Mammary microvascular endothelial cell (primary cell): Measurements from ENCODE around the gene NR5A1. TPM values are rescaled to one million over a fixed set of nuclear protein-coding genes. Genes with fewer than 3 reads are reported as not detected.

Source experiments
- total RNA-seq: library from RNA; depleted of rRNA; stranded (reverse); fragments of >200 nt; gene quantifications from 2 replicates; pipeline ENCODE4 v1.2.3, GENCODE V29; 2015

The NR5A1 gene
- not detected in 2 replicates for total RNA-seq

DNA sequence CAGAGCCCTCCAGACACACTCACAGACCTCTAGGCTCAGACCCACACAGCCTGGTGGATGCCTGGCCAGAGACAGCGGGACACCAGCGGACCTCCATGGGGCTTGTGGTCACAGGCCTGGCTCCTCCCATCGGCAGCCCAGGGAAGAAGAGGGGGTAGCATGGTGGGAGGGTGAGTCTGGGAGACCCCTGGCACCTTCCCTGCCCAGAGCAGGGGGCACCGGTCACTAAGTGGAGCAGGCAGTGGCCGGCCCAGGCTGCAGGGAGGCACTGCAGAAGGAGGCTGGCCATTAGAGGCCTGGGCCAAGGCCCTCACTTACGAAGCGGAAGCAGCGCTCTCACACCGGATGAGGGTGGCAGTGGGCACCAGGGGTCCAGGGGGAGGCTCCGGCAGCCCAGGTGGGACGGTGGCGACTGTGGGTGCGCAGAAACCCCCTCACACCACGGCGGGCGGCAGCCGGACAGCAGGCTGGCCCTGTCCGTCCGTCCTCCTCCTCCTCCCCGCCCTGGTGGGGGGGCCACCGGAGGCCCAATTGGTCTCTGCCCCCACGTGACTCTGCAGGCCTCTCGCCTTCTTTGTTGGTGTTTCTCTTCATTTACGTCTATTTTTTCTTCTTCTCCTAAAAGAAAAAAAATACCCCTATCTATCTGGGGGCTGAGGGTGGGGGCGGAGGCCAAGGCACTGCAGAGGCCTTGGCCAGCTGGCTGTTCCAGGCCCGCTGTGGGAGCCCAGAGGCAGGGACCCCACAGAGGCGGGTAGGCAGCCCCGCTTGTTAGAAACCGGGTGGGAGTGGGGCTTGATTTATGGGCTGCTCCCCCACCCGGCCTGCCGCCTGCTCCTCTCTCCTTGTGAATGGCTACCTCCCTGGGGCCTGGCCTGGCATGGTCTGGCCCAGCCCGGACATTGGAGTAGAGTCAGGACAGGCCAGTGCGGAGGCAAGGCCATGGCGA lies at the start of gene NR5A1:
Gene NR5A1, minus strand, starts transcription at position 469 of the 949 bp plus-strand sequence. CDS start 4,004 bp downstream, outside the sequence.

DNA sequence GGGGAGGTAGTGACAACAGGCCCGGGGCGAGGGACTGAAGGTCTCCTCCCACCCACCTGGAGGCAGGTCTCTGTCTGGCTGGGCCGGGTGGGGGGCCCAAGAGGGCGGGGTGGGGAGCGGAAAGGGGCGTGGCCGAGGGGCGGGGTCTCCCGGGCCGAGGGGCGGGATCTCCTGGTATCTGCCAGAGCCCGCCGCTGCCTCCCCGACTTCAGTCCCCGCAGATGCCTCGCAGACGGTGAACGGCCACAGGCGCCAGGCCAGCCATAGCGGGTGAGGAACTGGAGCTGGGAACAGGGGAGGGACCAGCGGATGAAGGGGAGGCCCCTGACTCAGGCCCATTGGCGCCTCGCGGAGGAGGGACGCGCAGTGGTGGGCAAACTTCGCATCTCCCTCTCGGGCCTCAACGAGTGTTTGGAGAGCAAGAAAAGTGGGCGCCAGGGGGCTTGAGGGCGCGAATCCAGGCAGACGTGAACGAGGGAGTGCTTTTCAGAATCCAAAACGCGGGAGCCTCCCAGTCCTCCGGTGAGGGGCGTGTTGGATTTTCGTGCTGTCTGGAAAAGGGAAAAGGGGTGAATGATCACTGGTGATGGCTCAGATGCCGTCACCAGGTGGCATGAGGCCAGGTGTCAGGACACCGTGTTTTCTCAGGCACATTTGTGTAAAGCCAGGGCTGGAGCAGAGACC lies 56.8 kb downstream of the NR5A1 start, which contains the start of gene ADGRD2:
Gene ADGRD2, plus strand, starts transcription at position 211 of the 684 bp plus-strand sequence. CDS start 1,216 bp downstream, outside the sequence.

Other genes starting within 250 kb of the NR5A1 start
- 29.5 and 32.0 TPM in 2 replicates for gene NEK6, start 249.4 kb downstream of the NR5A1 start, total RNA-seq
- gene PSMB7, start 92.0 kb downstream of the NR5A1 start, total RNA-seq: 315 and 387 TPM in 2 replicates
- gene ADGRD2, start 56.9 kb downstream of the NR5A1 start, total RNA-seq: not detected in 2 replicates